HepG2 (cell line): Measurements from ENCODE around the gene PCED1B. TPM values are rescaled to one million over a fixed set of nuclear protein-coding genes. Genes with fewer than 3 reads are reported as not detected.

Source experiments
- CENPT ChIP-seq: sonication (generic); formaldehyde crosslinking; IDR thresholded peaks from 2 replicates; pipeline ENCODE4 v1.8.0; 2022; ENCODE audit warnings: low read depth, mild to moderate bottlenecking, moderate library complexity, missing genetic modification reagents
- ERF ChIP-seq: IDR thresholded peaks from 2 replicates; pipeline ENCODE4 v1.6.1; 2018; ENCODE audit warnings: missing biosample characterization, missing genetic modification reagents
- EZH2 ChIP-seq: conservative IDR thresholded peaks from 2 replicates; pipeline ENCODE4 v1.6.1; 2012; ENCODE audit warnings: mild to moderate bottlenecking, low read depth, low read length, moderate library complexity
- FOXP4 ChIP-seq: sonication (generic); formaldehyde crosslinking; IDR thresholded peaks from 2 replicates; pipeline ENCODE4 v1.4.0; 2020; ENCODE audit warnings: missing genetic modification reagents
- KDM5A ChIP-seq: fragments of 200-600 bp; sonication (generic); IDR thresholded peaks from 2 replicates; pipeline ENCODE4 v1.7.0; 2018; ENCODE audit warnings: antibody characterized with exemption, mild to moderate bottlenecking, low read length, borderline replicate concordance
- KLF11 ChIP-seq: IDR thresholded peaks from 2 replicates; pipeline ENCODE4 v1.6.1; 2016; ENCODE audit warnings: missing compliant biosample characterization
- KLF9 ChIP-seq: IDR thresholded peaks from 2 replicates; pipeline ENCODE4 v1.6.1; 2016; ENCODE audit warnings: low read depth
- NFIC ChIP-seq: IDR thresholded peaks from 2 replicates; pipeline ENCODE4 v1.6.1; 2012; ENCODE audit warnings: mild to moderate bottlenecking, low read length, inconsistent platforms
- PRPF4 ChIP-seq: fragments of 200-400 bp; formaldehyde crosslinking; IDR thresholded peaks from 2 replicates; pipeline ENCODE4 v1.6.1; 2016; ENCODE audit warnings: low read length, low read depth; ENCODE audit not compliant: poor library complexity, severe bottlenecking
- SP5 ChIP-seq: IDR thresholded peaks from 2 replicates; pipeline ENCODE4 v1.6.1; 2016; ENCODE audit warnings: low read depth, borderline replicate concordance
- TCF12 ChIP-seq, 2 experiments: fragments of 450-650 bp in 1 of 2; sonication (generic) in 1 of 2; formaldehyde crosslinking in 1 of 2; IDR thresholded peaks; 2 replicates each; pipeline versions ENCODE4 v1.6.1 to v1.8.0; 2017 to 2022; ENCODE audit warnings: antibody characterized with exemption in 1 of 2, mild to moderate bottlenecking in 1 of 2, missing genetic modification reagents in 1 of 2, moderate library complexity in 1 of 2
- YEATS4 ChIP-seq: sonication (generic); formaldehyde crosslinking; IDR thresholded peaks from 2 replicates; pipeline ENCODE4 v1.4.0; 2020; ENCODE audit warnings: missing genetic modification reagents, borderline replicate concordance
- ZC3H13 ChIP-seq: sonication (generic); formaldehyde crosslinking; IDR thresholded peaks from 2 replicates; pipeline ENCODE4 v1.8.1; 2023; ENCODE audit warnings: mild to moderate bottlenecking, missing genetic modification reagents, moderate library complexity
- ZNF234 ChIP-seq: sonication (generic); formaldehyde crosslinking; conservative IDR thresholded peaks from 2 replicates; pipeline ENCODE4 v1.5.1; 2020; ENCODE audit warnings: mild to moderate bottlenecking, missing genetic modification reagents
- ZNF282 ChIP-seq: fragments of 450-650 bp; IDR thresholded peaks from 2 replicates; pipeline ENCODE4 v1.6.1; 2018; ENCODE audit not compliant: partially characterized antibody
- ZNF503 ChIP-seq: sonication (generic); formaldehyde crosslinking; IDR thresholded peaks from 2 replicates; pipeline ENCODE4 v1.4.0; 2020; ENCODE audit warnings: missing genetic modification reagents
- ZNF530 ChIP-seq: sonication (generic); formaldehyde crosslinking; IDR thresholded peaks from 2 replicates; pipeline ENCODE4 v1.5.0; 2020; ENCODE audit warnings: low read depth, mild to moderate bottlenecking, missing genetic modification reagents
- ZNF768 ChIP-seq: sonication (generic); formaldehyde crosslinking; IDR thresholded peaks from 2 replicates; pipeline ENCODE4 v1.4.0; 2020; ENCODE audit warnings: missing genetic modification reagents
- ZNF841 ChIP-seq: sonication (generic); formaldehyde crosslinking; IDR thresholded peaks from 2 replicates; pipeline ENCODE4 v1.8.1; 2023; ENCODE audit warnings: missing genetic modification reagents, borderline replicate concordance
- ZSCAN22 ChIP-seq: sonication (generic); formaldehyde crosslinking; IDR thresholded peaks from 2 replicates; pipeline ENCODE4 v1.4.0; 2020; ENCODE audit warnings: mild to moderate bottlenecking, missing genetic modification reagents
- polyA plus RNA-seq, 8 experiments: library from polyadenylated mRNA; depleted of rRNA in 3 of 8; stranded (reverse) in 7 of 8; unstranded in 1 of 8; fragments of >200 nt; fragmentation: Illumina TruSeq in 4 of 8; extraction: Trizol in 4 of 8; gene quantifications; 2 replicates each; pipeline versions ENCODE4 v1.2.1 to v1.2.3, GENCODE V29; 2011 to 2016; ENCODE audit warnings: low read depth in 4 of 8, missing spikeins in 1 of 8, mixed read lengths in 1 of 8; ENCODE audit not compliant: insufficient read depth in 1 of 8
- total RNA-seq, 5 experiments: library from RNA; depleted of rRNA; stranded (reverse); fragments of >200 nt; fragmentation: Illumina TruSeq; extraction: Trizol; gene quantifications; 2 replicates each; pipeline ENCODE4 v1.2.3, GENCODE V29; 2016; ENCODE audit warnings: low read depth in 1 of 5
- TF ChIP-seq, protein P1 (sequence below): sonication (generic); formaldehyde crosslinking; IDR thresholded peaks from 2 replicates; pipeline ENCODE4 v1.5.1; 2020; ENCODE audit warnings: missing genetic modification reagents, mild to moderate bottlenecking, borderline replicate concordance
- TF ChIP-seq, protein P2 (sequence below): sonication (generic); formaldehyde crosslinking; conservative IDR thresholded peaks from 2 replicates; pipeline ENCODE4 v1.4.0; 2020; ENCODE audit warnings: missing genetic modification reagents
- TF ChIP-seq, protein P3 (sequence below): sonication (generic); formaldehyde crosslinking; IDR thresholded peaks from 2 replicates; pipeline ENCODE4 v1.5.0; 2020; ENCODE audit warnings: missing genetic modification reagents

Gene PCED1B
- total and polyA plus RNA-seq, 2 of the 13 experiments (the other 11 are each of a cell fraction or from before 2014, with no cell fraction given) = 0.11 to 0.37 TPM

DNA sequence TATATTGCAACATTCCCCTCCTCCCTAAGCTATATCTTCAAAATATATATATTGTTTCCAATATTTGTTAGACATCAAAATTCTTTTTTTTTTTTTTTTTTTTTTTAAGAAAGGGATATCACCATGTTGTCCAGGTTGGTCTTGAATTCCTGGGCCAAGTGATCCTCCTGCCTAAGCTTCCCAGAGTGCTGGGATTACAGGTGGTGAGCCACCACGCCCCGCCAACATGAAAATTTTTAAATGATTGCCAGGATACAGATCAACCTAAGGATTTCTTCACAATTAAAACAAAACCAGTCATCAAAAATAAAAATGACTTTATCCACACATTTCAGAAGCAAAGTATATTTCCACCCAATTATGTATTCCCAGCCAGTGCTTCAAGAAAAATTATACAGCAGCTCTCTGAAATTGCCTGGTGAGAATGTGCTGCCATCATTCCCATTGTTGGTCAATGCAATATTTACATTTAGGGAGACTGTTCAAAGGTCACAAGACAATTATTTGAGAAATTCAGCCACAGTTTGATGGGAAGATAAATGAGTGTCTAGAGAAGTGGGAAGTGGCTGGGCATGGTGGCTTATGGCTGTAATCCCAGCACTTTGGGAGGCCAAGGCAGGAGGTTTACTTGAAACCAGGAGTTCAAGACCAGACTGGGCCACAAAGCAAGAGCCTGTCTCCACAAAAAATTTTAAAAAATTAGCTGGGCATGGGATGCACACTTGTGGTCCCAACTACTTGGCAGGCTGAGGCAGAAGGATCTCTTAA lies 142.0 kb downstream of the PCED1B start (continued):
- TF ChIP-seq, protein P1, sequence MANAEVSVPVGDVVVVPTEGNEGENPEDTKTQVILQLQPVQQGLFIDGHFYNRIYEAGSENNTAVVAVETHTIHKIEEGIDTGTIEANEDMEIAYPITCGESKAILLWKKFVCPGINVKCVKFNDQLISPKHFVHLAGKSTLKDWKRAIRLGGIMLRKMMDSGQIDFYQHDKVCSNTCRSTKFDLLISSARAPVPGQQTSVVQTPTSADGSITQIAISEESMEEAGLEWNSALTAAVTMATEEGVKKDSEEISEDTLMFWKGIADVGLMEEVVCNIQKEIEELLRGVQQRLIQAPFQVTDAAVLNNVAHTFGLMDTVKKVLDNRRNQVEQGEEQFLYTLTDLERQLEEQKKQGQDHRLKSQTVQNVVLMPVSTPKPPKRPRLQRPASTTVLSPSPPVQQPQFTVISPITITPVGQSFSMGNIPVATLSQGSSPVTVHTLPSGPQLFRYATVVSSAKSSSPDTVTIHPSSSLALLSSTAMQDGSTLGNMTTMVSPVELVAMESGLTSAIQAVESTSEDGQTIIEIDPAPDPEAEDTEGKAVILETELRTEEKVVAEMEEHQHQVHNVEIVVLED (CRISPR knock-in tag) = no peak
- TF ChIP-seq EZH2 (no peak), ZNF234 (CRISPR knock-in tag) (no peak), YEATS4 (no peak), KLF11 (CRISPR knock-in tag) (no peak), ZSCAN22 (CRISPR knock-in tag) (no peak), ZNF503 (CRISPR knock-in tag) (0 out of 2 replicates have a peak, but pooled peaks have one; percentile 20), ZC3H13 (no peak), ZNF530 (CRISPR knock-in tag) (no peak), FOXP4 (CRISPR knock-in tag) (no peak), KDM5A (no peak), SP5 (CRISPR knock-in tag) (no peak), ZNF841 (CRISPR knock-in tag) (no peak), ZNF768 (no peak), PRPF4 (no peak), CENPT (CRISPR knock-in tag) (no peak), NFIC (no peak), ERF (CRISPR knock-in tag) (no peak), ZNF282 (no peak), TCF12 (IDR thresholded peaks at IDR 0.05) (no peak), TCF12 (CRISPR knock-in tag; IDR thresholded peaks at IDR 0.05) (no peak), KLF9 (CRISPR knock-in tag) (no peak)
- TF ChIP-seq, protein P2, sequence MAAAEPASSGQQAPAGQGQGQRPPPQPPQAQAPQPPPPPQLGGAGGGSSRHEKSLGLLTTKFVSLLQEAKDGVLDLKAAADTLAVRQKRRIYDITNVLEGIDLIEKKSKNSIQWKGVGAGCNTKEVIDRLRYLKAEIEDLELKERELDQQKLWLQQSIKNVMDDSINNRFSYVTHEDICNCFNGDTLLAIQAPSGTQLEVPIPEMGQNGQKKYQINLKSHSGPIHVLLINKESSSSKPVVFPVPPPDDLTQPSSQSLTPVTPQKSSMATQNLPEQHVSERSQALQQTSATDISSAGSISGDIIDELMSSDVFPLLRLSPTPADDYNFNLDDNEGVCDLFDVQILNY (CRISPR knock-in tag) = no peak
- TF ChIP-seq, protein P3, sequence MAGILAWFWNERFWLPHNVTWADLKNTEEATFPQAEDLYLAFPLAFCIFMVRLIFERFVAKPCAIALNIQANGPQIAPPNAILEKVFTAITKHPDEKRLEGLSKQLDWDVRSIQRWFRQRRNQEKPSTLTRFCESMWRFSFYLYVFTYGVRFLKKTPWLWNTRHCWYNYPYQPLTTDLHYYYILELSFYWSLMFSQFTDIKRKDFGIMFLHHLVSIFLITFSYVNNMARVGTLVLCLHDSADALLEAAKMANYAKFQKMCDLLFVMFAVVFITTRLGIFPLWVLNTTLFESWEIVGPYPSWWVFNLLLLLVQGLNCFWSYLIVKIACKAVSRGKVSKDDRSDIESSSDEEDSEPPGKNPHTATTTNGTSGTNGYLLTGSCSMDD (CRISPR knock-in tag) = no peak
